Measurements from ENCODE around the gene SLC22A1.
"Not testable (repeated sequence)": the region's sequence is repeated elsewhere in the genome, so short reads cannot be mapped to it uniquely, and the experiment has no call there.

The SLC22A1 gene

GRCh38 chr6:160121558-160121957 lies at the start of gene SLC22A1:
Gene SLC22A1, plus strand, starts transcription at chr6:160121815. Its CDS starts 121 bp downstream, at chr6:160121936.
- no peak for DNase-seq

DNA sequence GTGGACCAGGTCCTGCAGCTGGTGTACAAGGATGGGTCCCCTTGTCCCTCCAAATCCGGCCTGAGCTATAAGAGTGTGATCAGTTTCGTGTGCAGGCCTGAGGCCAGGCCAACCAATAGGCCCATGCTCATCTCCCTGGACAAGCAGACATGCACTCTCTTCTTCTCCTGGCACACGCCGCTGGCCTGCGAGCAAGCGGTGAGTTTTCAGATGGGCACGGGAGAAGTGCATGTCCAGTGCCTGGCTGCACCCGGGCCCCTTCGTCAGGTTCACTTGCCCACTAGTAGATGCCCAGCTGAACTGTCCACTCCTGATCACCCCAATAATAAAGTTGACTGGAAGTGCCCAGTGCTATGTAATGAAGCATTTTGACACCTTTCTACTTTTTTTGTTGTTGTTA lies 48.3 kb upstream of the SLC22A1 start:
- DNase-seq, result no peak

- DNase-seq, result no peak
Observed at GRCh38 chr6:160076009-160076408, 45.6 kb upstream of the SLC22A1 start.

- DNase-seq, result no peak
Observed at GRCh38 chr6:160077024-160077423, 44.6 kb upstream of the SLC22A1 start.

DNA sequence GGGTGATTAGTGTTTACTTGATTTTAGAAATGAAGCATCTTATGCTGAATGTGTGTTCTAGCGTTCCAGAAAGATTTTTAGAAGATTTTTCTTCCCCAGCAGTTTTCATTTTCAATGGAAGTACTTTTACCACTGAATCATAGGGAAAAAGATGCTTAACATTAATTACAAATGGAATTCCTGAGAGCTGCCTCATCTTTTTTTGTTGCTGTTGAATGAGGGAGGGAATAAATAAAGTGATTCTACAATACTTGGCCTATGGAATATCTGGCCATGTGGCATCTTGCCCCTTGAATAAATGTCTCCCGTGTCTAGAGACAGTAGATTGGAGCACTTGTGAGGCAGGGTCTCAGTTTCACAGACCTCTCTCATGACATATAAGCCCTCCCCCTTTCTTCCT lies 44.1 kb upstream of the SLC22A1 start:
- no peak for DNase-seq

DNA sequence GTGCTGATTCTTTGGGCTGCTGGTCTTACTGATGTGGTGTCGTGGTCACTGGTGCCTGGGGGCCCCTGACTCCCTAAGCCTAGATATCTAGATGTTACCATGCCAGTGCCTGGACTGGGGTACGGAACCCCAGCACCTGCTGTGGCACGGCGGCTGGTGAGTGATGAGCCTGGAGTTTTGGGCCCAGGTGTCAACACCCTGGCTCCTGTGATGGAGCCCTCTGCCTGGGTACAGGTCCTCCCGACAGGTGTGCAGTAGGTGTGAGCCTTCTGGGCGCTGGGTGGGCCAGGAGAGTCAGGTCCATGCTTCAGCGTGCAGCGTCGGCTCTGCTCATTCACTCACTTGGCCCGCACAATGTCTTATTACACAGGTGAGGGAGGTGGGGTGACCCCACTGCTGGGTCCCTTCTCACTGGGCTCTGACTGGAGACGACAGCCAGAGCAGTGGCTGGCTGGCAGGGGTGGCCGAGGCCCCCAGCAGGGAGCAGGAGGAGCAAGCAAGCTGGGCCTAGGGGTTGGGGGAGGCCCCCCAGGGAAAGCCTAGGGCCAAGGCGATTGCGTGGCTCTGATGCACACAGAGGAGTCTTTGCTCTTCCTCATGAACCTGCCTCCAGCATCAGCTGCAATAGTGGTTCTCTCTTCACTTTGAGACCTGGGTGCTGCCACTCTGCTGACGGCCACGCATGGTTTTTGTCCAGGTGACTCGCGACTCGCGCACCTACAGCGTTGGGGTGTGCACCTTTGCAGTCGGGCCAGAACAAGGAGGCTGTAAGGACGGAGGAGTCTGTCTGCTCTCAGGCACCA lies 42.5 kb upstream of the SLC22A1 start:
- no peak for DNase-seq

- DNase-seq, result no peak
Observed at GRCh38 chr6:160079686-160080043, 42.0 kb upstream of the SLC22A1 start.

- DNase-seq, result no peak
Observed at GRCh38 chr6:160080097-160080496, 41.5 kb upstream of the SLC22A1 start.

DNA sequence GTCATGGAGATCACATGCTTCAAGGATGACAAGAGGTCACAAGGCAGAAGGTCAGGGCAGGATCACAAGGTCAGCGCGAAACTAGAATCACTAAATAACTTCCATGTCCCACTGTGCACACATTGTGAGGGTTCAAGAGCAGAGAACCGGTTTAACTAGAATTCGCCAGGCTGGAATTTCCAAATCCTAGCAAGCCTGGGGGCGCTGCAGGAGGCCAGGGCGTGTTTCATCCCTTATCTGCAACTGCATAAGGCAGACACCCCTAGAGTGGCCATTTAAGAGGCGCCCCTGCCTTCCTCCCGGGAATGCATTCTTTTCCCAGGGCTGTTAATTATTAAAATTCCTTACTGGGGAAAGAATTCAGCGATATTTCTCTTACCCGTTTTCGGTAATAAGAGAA lies 40.2 kb upstream of the SLC22A1 start:
- no peak for DNase-seq

DNA sequence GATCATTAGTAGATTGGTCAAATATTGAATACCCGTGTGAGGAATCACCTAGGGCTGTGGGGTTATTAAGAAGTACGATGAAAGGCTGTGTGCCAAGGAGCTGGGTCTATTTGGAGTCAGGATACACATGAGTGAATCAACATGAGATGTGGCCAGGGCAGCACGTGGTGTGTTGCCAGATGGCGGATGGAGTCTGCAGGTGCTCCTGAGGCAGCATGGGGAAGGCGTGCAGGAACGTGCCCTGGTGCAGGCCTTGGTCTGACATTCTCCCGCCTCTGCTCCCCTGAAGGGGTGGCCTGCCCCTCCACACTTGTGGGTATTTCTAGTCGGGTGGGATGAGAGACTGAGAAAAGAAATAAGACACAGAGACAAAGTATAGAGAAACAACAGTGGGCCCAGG lies 39.0 kb upstream of the SLC22A1 start:
- DNase-seq, result no peak

DNA sequence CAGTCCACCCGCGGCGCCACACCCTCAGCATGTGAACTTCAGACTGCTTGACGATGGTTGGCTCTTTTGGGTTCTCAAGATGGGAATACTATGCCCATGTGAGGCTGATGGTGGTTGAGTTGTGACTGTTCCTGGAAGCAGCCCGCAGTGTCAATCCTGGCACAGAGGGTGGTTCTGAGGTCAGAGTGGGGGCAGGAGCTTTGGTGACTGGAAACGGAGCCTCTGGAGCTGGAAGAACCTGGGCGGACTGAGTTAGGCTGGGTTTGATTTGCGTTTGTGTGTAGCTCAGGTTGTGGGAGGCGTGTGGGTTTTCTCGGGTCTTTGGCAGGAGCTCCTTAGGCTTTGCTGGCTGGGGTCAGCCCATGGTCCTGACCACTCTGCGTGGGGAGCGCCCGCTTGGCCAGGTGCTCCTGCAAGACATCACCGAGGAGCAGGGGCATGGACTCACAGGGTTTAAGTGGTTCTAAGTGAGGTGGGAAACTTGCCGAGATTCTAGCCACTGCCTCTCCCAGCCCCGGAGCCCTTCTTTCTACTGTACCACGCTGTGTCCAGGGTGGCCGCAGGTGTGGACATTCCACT lies 37.3 kb upstream of the SLC22A1 start:
- DNase-seq, result no peak

DNA sequence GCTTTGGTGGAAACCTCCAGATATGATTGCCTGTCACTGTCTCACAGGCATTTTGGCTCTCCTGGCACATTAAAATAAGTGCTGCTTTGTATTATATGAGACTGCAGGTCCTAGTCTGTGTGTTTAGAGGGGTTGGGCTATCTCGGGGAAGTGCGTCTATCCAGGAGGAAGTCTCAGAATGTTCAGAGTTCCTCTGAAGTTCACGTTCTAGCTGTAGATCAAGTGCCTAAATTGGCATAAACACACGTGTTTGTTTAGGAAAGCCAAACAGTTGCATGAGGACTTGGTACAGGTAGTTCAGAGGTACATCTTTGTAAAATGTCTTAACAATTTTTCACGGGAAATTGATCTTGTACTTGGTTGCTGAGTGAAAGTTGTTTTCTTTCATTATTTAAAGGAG lies 36.4 kb upstream of the SLC22A1 start:
- no peak for DNase-seq

GRCh38 chr6:160085713-160086505 lies 35.7 kb upstream of the SLC22A1 start:
- DNase-seq, result no peak

- DNase-seq, result no peak
Observed at GRCh38 chr6:160086754-160087153, 34.9 kb upstream of the SLC22A1 start.

GRCh38 chr6:160088069-160088783 lies 33.4 kb upstream of the SLC22A1 start:
- no peak for DNase-seq

- DNase-seq, result no peak
Observed at GRCh38 chr6:160088784-160089533, 32.7 kb upstream of the SLC22A1 start.

- DNase-seq, result no peak
Observed at GRCh38 chr6:160089534-160089897, 32.1 kb upstream of the SLC22A1 start.

DNA sequence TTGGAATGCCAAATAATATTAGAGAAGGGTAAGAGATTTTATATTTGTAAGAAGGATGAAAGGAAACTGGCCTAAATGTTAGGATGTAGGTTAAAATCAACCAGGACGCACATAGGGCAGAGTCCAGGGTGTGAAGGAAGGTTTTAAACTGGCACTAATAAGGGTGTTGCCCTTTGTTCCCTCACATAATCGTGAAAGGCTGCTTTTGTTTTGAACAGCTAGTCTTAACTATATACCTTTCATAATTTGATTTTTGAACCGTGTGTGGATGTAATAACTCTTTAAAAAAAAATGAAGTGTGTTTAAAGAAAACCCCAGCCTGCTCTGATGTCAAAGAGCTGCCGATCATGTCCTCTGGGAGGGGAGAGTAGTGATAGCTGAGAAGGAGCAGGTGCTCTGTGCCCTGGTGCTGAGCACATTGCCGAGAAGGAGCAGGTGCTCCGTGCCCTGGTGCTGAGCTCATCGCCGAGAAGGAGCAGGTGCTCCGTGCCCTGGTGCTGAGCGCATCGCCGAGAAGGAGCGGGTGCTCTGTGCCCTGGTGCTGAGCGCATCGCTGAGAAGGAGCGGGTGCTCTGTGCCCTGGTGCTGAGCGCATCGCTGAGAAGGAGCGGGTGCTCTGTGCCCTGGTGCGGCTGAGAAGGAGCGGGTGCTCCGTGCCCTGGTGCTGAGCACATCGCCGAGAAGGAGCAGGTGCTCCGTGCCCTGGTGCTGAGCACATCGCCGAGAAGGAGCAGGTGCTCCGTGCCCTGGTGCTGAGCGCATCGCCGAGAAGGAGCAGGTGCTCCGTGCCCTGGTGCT lies 31.0 kb upstream of the SLC22A1 start:
- DNase-seq, result not testable (repeated sequence)

- not testable (repeated sequence) for DNase-seq
Observed at GRCh38 chr6:160092176-160092575, 29.4 kb upstream of the SLC22A1 start.

- DNase-seq, result no peak
Observed at GRCh38 chr6:160092602-160093001, 29.0 kb upstream of the SLC22A1 start.

DNA sequence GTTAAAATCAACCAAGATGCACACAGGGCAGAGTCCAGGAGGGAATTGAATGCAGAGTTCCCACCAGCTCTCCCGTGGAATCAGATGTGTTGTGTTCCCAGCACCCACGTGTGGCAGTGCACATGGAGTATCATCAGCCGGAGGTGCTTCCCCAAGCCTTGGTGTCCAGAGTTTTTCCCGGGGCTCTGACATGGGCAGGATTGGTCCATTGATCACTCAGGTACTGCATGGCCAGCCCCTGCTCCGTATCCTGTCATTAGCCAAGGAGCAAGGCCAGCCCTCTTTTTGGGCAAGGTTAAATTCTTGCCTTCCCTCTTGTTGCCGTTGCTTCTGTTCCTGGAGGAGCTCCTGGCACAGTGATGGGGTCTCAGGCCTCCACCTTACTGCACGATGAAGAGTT lies 28.6 kb upstream of the SLC22A1 start:
- DNase-seq, result no peak

DNA sequence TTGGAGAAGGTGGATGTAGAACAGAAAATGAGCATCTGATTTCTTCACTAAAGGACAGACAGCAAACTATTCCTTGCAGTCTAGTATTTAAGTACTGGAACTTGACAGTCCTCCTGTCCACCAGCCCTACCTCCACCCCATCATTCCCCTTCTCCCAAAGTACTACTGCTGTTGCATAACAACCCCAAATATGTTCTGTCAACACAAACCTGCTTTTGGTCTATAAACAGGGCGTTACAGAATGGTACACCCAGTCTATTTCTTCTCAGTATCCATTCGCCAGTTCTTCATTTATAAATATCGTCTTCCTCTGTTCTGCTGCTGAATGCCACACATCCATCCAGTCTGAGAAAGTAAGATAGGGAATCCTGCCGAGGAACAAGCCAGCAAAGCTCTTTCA lies 27.7 kb upstream of the SLC22A1 start:
- no peak for DNase-seq
